ENCODE results near the gene CASK. TPM values are rescaled to one million over a fixed set of nuclear protein-coding genes. Genes with fewer than 3 reads are reported as not detected.
A peak's percentile ranks its signal among the peaks of the same experiment; 100 is the strongest.
"Not testable (repeated sequence)": the region's sequence is repeated elsewhere in the genome, so short reads cannot be mapped to it uniquely, and the experiment has no call there.

CASK gene
- total RNA-seq, 1 experiment from 2014 or later, result 23.7 TPM

- no peak for DNase-seq (ENCODE audit: low read depth)
Measured at GRCh38 chrX:41518127-41518840, 405.1 kb downstream of the CASK start.

GRCh38 chrX:41516999-41517765 is 406.2 kb downstream of the CASK start:
- no peak for DNase-seq (ENCODE audit: low read depth)

- no peak for DNase-seq (ENCODE audit: low read depth)
Measured at GRCh38 chrX:41516456-41516855, 406.9 kb downstream of the CASK start.

DNA sequence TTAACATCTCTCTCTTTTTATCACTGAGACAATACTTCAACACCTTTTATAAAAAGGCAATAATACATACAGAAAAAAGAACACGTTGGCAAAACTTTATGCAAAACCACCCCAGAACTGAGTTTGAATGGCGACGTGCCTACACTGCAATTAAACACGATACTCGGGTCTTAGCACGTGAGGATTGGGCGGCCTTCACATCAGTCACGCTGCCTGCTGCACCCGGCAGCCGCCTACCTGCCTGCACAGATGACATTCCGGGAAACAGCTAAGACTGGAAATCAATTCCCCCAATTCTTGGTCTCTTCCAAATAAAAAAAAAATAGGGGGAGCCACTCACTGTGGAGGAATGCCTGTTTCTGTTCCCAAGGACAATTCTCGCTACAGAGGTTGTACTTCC is 408.0 kb downstream of the CASK start:
- DNase-seq (ENCODE audit: low read depth), result no peak

- DNase-seq (ENCODE audit: low read depth), result no peak
Measured at GRCh38 chrX:41514179-41514578, 409.2 kb downstream of the CASK start.

DNA sequence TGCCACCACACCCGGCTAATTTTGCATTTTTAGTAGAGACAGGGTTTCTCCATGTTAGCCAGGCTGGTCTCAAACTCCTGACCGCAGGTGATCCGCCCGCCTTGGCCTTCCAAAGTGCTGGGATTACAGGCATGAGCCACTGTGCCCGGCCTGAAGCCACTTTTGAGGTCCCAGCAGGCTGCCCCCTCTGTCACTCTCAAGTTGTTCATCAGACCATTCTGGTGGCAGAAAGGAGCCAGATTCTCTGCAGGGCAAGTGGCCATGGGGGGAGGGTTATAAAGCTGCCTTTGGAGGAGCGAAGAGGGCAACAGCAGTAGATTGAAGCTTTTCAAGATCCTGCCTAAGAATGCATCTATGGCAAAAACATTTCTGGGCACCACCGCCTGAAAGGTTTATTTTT is 410.5 kb downstream of the CASK start:
- DNase-seq (ENCODE audit: low read depth), result not testable (repeated sequence)

DNA sequence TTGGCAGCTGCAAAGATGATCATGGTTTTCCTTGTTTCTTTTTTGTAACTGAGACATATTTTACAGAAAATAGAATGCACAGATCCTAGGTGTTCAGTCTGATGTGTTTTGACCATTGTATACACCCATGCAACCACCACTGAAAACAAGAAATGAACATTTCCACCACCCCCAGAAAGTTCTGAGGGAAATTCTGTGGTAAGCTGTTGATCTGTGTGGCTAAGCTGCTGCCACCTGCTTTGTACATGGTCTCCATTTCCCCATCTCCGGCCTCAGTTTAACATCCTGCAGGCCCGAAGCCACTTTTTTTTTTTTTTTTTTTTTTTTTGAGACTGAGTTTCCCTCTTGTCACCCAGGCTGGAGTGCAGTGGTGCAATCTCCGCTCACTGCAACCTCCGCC is 411.0 kb downstream of the CASK start:
- no peak for DNase-seq (ENCODE audit: low read depth)

GRCh38 chrX:41507919-41508318 is 415.4 kb downstream of the CASK start:
- DNase-seq (ENCODE audit: low read depth), result no peak

DNA sequence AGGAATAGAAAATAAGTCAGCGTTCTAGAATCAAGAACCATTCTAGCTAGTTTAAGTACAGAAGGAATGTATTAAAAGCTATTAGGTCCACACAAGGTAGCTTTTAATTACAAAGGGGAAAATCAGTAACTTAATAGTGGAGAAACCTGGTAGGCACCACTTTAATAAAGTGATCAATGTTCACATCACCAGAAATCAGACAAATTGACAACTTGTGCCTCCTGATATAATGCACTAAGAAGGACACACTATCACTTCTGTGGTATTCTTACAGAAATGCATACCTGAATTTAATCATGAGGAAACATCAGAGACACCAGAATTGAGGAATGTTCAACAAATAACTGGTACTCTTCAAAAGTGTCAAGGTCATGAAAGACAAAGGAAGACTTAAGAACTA is 421.4 kb downstream of the CASK start:
- no peak for DNase-seq (ENCODE audit: low read depth)

- no peak for DNase-seq (ENCODE audit: low read depth)
Measured at GRCh38 chrX:41499984-41500383, 423.4 kb downstream of the CASK start.

DNA sequence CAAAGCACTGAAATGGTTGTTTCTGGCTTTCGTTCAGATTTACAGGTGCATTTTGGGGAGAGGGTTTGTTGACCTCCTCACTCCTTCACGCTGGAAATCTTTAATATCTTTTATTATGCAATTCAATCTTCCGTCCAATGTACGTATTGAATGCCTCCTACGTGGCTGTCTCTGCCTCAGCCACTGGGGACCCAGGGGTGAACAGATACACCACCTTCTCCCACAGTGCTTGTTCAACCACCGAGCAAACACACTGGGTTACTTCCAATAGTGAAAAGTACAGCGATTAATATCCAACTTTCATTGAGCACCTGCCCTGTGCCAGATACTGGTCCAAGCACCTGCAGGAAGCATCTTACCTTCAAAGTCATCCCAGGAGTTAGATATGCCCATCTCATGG is 424.2 kb downstream of the CASK start:
- no peak for DNase-seq (ENCODE audit: low read depth)

- peak; percentile 81 for DNase-seq (ENCODE audit: low read depth)
Measured at GRCh38 chrX:41491267-41492004, 431.9 kb downstream of the CASK start.

DNA sequence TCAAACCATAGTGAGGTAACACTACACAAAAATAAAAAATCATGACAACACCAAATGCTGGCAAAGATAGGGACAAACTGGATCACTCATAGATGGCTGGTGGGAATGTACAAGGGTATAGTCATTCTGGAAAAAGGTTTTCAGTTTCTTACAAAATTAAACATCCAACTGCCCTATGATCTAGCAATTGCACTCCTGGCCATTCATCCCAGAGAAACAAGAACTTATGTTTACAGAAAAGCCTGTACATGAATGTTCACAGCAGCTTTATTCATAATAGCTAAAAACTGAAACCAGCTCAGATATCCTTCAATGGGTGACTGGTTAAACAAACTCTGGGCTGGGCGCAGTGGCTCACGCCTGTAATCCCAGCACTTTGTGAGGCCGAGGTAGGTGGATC is 432.9 kb downstream of the CASK start:
- no peak for DNase-seq (ENCODE audit: low read depth)

- DNase-seq (ENCODE audit: low read depth), result no peak
Measured at GRCh38 chrX:41482154-41482850, 441.1 kb downstream of the CASK start.

- DNase-seq (ENCODE audit: low read depth), result no peak
Measured at GRCh38 chrX:41481264-41482109, 441.9 kb downstream of the CASK start.

DNA sequence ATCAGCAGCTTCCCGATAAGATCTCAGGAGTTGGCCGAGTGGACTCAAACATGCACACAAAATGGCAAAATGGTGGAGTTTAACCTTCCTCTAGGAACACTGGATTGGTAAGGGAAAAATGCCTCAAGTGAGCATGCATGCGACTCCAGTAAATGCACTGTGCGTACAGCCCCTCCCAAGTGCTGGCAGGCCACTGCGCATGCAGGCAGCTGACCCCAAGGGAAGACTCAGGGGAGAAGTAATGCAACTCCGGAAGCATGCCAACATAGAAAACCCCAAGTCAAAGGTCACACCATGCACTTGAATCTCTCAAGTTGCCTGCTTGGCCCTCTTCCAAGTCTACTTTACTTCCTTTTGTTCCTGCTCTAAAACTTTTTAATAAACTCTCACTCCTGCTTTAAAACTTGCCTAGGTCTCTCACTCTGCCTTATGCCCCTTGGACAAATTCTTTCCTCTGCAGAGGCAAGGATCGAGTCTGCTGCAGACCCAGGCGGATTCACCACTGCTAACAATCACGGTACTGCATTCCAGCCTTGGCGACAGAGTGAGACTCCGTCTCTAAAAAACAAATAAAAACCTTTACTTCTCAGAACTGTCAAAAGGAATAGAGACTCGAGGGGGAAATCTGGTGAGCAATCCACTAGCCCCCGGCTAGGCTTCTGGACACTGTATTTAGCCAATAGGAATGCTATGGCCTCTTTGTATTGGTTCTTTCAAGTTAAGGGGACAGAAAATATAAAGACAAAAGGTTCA is 442.7 kb downstream of the CASK start:
- DNase-seq (ENCODE audit: low read depth), result no peak

DNA sequence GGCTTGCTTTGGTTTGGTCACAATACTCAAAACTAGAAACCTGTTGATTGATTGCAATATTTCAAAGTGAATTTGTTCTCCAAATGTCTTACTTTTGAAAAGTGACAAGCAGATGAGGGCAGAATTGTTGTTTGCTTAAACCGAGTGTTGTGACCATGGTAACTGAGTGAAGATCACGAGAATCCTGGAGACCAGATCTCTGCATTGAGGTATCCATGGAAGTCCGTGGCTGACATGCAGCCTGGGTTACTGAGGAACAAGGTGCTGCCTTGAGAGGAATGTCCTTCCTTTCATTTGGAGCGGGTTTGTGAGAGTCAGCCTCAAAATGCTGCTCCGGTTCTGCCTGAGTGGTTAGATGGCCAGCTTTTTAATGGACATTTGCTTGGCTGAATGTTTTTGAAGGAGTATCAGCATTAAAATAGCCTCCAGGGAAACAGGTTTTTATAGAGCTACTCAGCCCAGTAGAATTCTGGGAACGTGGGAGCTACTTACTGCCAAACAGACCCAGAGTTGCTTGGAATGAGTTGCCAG is 444.9 kb downstream of the CASK start:
- DNase-seq (ENCODE audit: low read depth), result no peak

- DNase-seq (ENCODE audit: low read depth), result no peak
Measured at GRCh38 chrX:41475591-41476241, 447.6 kb downstream of the CASK start.

- no peak for DNase-seq (ENCODE audit: low read depth)
Measured at GRCh38 chrX:41475191-41475590, 448.2 kb downstream of the CASK start.
